ENCODE data around the gene ARHGAP10. TPM values are rescaled to one million over a fixed set of nuclear protein-coding genes. Genes with fewer than 3 reads are reported as not detected.

Gene ARHGAP10
- total RNA-seq, 4 donors from 2014 or later: 131 to 217 (median 206) TPM

DNA sequence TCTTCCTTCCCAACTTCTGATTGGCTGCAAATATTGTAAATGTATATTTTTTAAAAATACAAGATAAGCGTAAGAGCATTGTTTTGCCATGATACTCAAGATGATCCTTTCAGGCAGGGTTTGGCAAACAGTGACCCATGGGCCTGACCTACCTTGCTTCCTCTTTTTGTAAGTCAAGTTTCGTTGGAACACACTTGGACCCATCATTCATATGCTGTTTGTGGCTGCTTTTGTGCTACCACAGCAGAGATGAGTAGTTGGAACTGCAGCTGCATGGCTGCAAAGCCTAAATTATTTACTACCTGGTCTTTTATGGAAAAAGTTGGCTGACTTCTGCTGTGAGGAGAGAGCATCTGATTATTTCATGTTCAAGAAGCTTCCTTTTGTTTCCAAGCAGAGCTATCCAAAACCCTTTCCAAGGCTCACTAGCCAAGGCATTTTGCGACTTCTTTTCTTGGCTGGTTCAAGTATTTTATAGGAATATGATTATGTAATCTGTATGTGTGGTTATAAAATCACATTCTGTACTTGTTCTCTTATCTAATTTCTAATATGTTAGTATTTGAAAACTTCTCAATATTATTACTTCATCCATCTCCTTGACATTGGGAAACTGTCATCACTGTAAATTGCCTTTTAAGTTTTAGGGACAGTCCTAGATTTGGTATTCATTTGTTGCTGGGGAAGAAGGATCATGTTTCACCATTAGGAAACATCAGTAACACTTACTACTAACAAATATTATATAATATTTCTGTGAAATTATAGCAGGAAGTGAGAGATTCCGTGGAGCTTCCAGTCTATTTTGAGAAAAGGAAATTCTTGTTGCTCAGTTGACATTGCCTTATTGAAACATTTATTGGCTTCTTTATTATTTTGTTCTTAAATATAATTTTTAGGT lies 109.2 kb downstream of the ARHGAP10 start:
- no peak for TF ChIP-seq EP300 (IDR thresholded peaks at IDR 0.05)
- no peak for TF ChIP-seq POLR2A (IDR thresholded peaks at IDR 0.05)
- TF ChIP-seq, protein P1, sequence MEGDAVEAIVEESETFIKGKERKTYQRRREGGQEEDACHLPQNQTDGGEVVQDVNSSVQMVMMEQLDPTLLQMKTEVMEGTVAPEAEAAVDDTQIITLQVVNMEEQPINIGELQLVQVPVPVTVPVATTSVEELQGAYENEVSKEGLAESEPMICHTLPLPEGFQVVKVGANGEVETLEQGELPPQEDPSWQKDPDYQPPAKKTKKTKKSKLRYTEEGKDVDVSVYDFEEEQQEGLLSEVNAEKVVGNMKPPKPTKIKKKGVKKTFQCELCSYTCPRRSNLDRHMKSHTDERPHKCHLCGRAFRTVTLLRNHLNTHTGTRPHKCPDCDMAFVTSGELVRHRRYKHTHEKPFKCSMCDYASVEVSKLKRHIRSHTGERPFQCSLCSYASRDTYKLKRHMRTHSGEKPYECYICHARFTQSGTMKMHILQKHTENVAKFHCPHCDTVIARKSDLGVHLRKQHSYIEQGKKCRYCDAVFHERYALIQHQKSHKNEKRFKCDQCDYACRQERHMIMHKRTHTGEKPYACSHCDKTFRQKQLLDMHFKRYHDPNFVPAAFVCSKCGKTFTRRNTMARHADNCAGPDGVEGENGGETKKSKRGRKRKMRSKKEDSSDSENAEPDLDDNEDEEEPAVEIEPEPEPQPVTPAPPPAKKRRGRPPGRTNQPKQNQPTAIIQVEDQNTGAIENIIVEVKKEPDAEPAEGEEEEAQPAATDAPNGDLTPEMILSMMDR (IDR thresholded peaks at IDR 0.05): no peak
- H3K27ac ChIP-seq: peak overlapping the region in 2 of 4 donors; percentile 45 to 68
- WGBS, 2 donors: 66 to 69% methylated on average over 4 of the region's 4 CpGs
- peaks cover 0 to 83% (median 12%) of the 10 kb centered on the region in 4 donors for H3K4me1 ChIP-seq
- DNase-seq (ENCODE audit: low spot score in 2 of 2): no peak
- H3K4me3 ChIP-seq: no peak overlapping the region
- H3K27me3 ChIP-seq: no peaks in the 10 kb centered on the region
- H3K36me3 ChIP-seq: no peaks in the 10 kb centered on the region
- no peaks in the 10 kb centered on the region for H3K9me3 ChIP-seq

DNA sequence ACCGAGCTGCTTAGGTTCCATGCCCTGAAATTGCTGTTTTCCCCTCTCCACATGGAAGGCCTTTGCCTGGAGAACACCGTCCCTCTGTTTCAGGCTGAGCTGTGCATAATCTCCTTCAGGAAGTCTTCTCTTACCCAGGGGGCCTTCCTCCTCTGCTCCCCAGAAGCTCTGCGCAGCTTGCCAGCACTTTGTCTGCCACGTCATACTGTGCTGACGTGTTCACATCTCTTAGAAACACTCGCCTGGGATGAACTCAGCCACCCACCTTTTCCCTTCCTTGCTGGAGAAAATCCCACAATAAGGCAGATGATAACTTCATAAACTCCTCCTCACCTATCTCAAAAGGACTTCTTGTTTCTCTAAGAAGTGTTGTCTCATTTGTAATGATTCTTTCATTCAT lies 110.7 kb downstream of the ARHGAP10 start:
- TF ChIP-seq, protein P1 (IDR thresholded peaks at IDR 0.05): no peak
- peak in 1 of 2 donors; percentile 23 for TF ChIP-seq EP300 (IDR thresholded peaks at IDR 0.05)
- H3K36me3 ChIP-seq: no peaks in the 10 kb centered on the region
- DNase-seq (ENCODE audit: low spot score in 2 of 2): no peak
- peaks cover 0 to 84% (median 11%) of the 10 kb centered on the region in 4 donors for H3K4me1 ChIP-seq
- WGBS, 2 donors: 71 to 82% methylated on average over 6 of the region's 6 CpGs
- no peaks in the 10 kb centered on the region for H3K27me3 ChIP-seq
- no peaks in the 10 kb centered on the region for H3K9me3 ChIP-seq
- H3K4me3 ChIP-seq: no peak overlapping the region
- H3K27ac ChIP-seq: peak overlapping the region in 2 of 4 donors; percentile 45 to 68

DNA sequence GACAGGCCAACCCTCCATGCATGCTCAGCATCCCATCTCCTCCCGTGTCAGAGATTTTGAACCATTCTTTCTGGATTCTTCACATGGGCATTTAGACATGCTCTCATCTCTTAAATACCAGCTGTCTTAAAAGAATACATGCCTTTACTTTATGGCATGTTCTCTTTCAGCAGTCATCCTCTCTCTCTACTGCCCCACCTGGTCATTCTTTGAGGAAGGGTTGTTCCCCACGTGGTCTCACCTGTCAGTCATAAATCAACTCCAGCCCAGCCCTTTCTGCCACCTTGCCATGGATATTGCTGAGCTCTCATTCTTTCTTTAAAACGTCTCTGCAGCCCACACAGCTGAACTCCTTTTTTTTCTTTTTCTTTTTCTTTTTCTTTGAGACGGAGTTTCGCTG lies 111.3 kb downstream of the ARHGAP10 start:
- Histone ChIP-seq H3K9me3 (no peaks in the 10 kb centered on the region), H3K4me3 (no peak overlapping the region), H3K4me1 (peaks cover 0 to 90% (median 15%) of the 10 kb centered on the region in 4 donors), H3K27ac (peak overlapping the region in 1 of 4 donors; percentile 68), H3K36me3 (no peaks in the 10 kb centered on the region), H3K27me3 (no peaks in the 10 kb centered on the region)
- WGBS, 2 donors: 63 to 79% methylated on average over 5 of the region's 5 CpGs
- TF ChIP-seq, protein P1 (IDR thresholded peaks at IDR 0.05): no peak
- no peak for TF ChIP-seq EP300 (IDR thresholded peaks at IDR 0.05)
- TF ChIP-seq POLR2A (IDR thresholded peaks at IDR 0.05): no peak
- no peak for DNase-seq (ENCODE audit: low spot score in 2 of 2)

DNA sequence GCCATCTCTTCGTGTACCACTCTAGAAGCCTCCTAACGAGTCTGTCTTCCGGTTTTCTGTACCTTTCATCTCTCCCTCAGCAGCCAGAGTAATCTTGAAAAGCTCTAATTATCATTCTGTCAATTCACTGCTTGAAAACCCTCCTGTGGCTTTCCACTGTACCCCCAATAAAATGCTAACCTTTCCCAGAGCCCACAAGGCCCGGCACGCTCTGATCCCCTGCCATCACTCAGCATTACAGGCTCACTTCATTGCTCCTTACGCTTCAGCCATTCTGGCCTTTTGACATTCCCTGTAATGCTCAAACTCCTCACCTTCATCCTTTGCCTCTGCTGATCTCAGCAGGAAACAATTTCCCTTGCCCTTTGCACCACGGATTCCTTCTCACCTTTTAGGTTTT lies 112.9 kb downstream of the ARHGAP10 start:
- Histone ChIP-seq H3K27me3 (no peaks in the 10 kb centered on the region), H3K27ac (peak overlapping the region in 1 of 4 donors; percentile 68), H3K4me1 (peaks cover 0 to 98% (median 20%) of the 10 kb centered on the region in 4 donors), H3K4me3 (no peak overlapping the region), H3K36me3 (peaks cover 0 to under 1% (median 0%) of the 10 kb centered on the region in 3 donors), H3K9me3 (no peaks in the 10 kb centered on the region)
- TF ChIP-seq POLR2A (IDR thresholded peaks at IDR 0.05) (no peak), EP300 (IDR thresholded peaks at IDR 0.05) (no peak)
- TF ChIP-seq, protein P1 (IDR thresholded peaks at IDR 0.05): no peak
- 86 to 91% methylated on average over 7 of the region's 7 CpGs for WGBS, 2 donors
- DNase-seq (ENCODE audit: low spot score in 2 of 2): no peak
